Sigmoid colon (tissue), 4 donors: ENCODE results near the gene NAALADL2.

Source experiments
- POLR2A ChIP-seq, 2 donors: fragments of 450-650 bp; IDR thresholded peaks; one replicate each; pipeline ENCODE4 v1.6.1; 2016; ENCODE audit warnings: antibody characterized with exemption in 2 of 2, mild to moderate bottlenecking in 2 of 2, moderate library complexity in 2 of 2
- POLR2AphosphoS5 ChIP-seq, 4 donors: sonication (generic); formaldehyde crosslinking; IDR thresholded peaks; one replicate each; pipeline ENCODE4 v1.6.1; 2017; ENCODE audit warnings: antibody characterized with exemption in 4 of 4
- TF ChIP-seq, protein P1 (sequence below), 4 experiments: fragments of 450-650 bp in 3 of 4; fragments of 200-600 bp in 1 of 4; IDR thresholded peaks; one replicate each; pipeline ENCODE4 v1.5.1; 2016 to 2019; ENCODE audit warnings: antibody characterized with exemption in 4 of 4, mild to moderate bottlenecking in 3 of 4, moderate library complexity in 2 of 4

GRCh38 chr3:175224051-175224450 lies 364.9 kb downstream of the NAALADL2 start:
- TF ChIP-seq, protein P1, sequence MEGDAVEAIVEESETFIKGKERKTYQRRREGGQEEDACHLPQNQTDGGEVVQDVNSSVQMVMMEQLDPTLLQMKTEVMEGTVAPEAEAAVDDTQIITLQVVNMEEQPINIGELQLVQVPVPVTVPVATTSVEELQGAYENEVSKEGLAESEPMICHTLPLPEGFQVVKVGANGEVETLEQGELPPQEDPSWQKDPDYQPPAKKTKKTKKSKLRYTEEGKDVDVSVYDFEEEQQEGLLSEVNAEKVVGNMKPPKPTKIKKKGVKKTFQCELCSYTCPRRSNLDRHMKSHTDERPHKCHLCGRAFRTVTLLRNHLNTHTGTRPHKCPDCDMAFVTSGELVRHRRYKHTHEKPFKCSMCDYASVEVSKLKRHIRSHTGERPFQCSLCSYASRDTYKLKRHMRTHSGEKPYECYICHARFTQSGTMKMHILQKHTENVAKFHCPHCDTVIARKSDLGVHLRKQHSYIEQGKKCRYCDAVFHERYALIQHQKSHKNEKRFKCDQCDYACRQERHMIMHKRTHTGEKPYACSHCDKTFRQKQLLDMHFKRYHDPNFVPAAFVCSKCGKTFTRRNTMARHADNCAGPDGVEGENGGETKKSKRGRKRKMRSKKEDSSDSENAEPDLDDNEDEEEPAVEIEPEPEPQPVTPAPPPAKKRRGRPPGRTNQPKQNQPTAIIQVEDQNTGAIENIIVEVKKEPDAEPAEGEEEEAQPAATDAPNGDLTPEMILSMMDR (IDR thresholded peaks at IDR 0.05), result no peak
- TF ChIP-seq POLR2AphosphoS5 (IDR thresholded peaks at IDR 0.05) (no peak), POLR2A (IDR thresholded peaks at IDR 0.05) (no peak)
